HepG2 (cell line): ENCODE results near the gene NFKBIL1.

Experiments used
- FOXM1 ChIP-seq: sonication (generic); formaldehyde crosslinking; IDR thresholded peaks from 2 replicates; pipeline ENCODE4 v1.5.0; 2020; ENCODE audit warnings: missing genetic modification reagents
- GABPA ChIP-seq, 2 experiments: IDR thresholded peaks; 2 replicates each; pipeline ENCODE4 v1.6.1; 2011 to 2016; ENCODE audit warnings: low read depth in 2 of 2, low read length in 1 of 2, missing biosample characterization in 1 of 2, missing genetic modification characterization in 1 of 2
- HOXA7 ChIP-seq: sonication (generic); formaldehyde crosslinking; IDR thresholded peaks from 2 replicates; pipeline ENCODE4 v1.8.1; 2022; ENCODE audit warnings: mild to moderate bottlenecking, missing genetic modification reagents, moderate library complexity
- NR3C1 ChIP-seq: sonication (generic); formaldehyde crosslinking; IDR thresholded peaks from 2 replicates; pipeline ENCODE4 v1.4.0; 2020; ENCODE audit warnings: missing genetic modification reagents
- RFX5 ChIP-seq: IDR thresholded peaks from 2 replicates; pipeline ENCODE4 v1.6.1; 2011; ENCODE audit warnings: low read depth, low read length, improper control_type of control experiment
- SP5 ChIP-seq: IDR thresholded peaks from 2 replicates; pipeline ENCODE4 v1.6.1; 2016; ENCODE audit warnings: low read depth, borderline replicate concordance
- TBP ChIP-seq: sonication (generic); formaldehyde crosslinking; IDR thresholded peaks from 2 replicates; pipeline ENCODE4 v1.5.0; 2020; ENCODE audit warnings: missing genetic modification reagents
- TEAD3 ChIP-seq: optimal IDR thresholded peaks from 2 replicates; pipeline ENCODE3; 2016; ENCODE audit warnings: borderline replicate concordance
- ZNF3 ChIP-seq: IDR thresholded peaks from 2 replicates; pipeline ENCODE4 v1.7.0; 2017; ENCODE audit warnings: inconsistent platforms
- TF ChIP-seq, protein P1 (sequence below): sonication (generic); formaldehyde crosslinking; IDR thresholded peaks from 2 replicates; pipeline ENCODE4 v1.8.1; 2023; ENCODE audit warnings: missing genetic modification reagents, inconsistent platforms, borderline replicate concordance
- TF ChIP-seq, protein P2 (sequence below): sonication (generic); formaldehyde crosslinking; IDR thresholded peaks from 2 replicates; pipeline ENCODE4 v1.4.0; 2020; ENCODE audit warnings: missing genetic modification reagents
- TF ChIP-seq, protein P3 (sequence below): sonication (generic); formaldehyde crosslinking; IDR thresholded peaks from 2 replicates; pipeline ENCODE4 v1.8.0; 2022; ENCODE audit warnings: low read depth, missing genetic modification reagents

DNA sequence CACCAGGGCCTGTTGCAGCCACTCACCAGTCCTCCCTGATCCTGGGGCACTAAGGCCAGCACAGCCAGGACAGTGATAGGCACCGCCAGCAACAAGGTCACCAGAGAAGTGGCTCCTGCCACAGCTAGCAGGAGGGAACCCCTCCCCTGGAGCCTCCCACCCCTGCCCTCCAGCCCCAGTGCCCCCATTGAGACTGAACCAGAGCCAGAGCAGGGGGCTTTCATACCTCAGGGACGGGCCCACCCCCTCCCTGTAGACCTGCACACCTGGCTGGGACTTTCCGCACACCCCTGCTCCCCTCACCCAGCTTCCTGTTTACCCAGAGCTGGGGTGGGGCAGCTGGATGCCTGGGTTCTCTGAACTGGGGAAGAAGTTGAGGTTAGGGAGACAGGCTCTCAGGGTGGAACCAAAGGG lies 34.8 kb downstream of the NFKBIL1 start, which contains the start of gene LTB:
- TF ChIP-seq, protein P1, sequence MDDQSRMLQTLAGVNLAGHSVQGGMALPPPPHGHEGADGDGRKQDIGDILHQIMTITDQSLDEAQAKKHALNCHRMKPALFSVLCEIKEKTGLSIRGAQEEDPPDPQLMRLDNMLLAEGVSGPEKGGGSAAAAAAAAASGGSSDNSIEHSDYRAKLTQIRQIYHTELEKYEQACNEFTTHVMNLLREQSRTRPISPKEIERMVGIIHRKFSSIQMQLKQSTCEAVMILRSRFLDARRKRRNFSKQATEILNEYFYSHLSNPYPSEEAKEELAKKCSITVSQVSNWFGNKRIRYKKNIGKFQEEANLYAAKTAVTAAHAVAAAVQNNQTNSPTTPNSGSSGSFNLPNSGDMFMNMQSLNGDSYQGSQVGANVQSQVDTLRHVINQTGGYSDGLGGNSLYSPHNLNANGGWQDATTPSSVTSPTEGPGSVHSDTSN: no peak
- TF ChIP-seq TBP (CRISPR knock-in tag) (no peak), SP5 (no peak), GABPA (IDR thresholded peaks at IDR 0.05; ENCODE audit: low read depth, low read length) (no peak), GABPA (CRISPR knock-in tag; IDR thresholded peaks at IDR 0.05; ENCODE audit: low read depth) (no peak), TEAD3 (CRISPR knock-in tag) (no peak), HOXA7 (no peak), RFX5 (no peak), ZNF3 (CRISPR knock-in tag) (no peak), FOXM1 (CRISPR knock-in tag) (no peak), NR3C1 (CRISPR knock-in tag) (no peak)
- TF ChIP-seq, protein P2, sequence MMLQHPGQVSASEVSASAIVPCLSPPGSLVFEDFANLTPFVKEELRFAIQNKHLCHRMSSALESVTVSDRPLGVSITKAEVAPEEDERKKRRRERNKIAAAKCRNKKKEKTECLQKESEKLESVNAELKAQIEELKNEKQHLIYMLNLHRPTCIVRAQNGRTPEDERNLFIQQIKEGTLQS (CRISPR knock-in tag): no peak
- TF ChIP-seq, protein P3, sequence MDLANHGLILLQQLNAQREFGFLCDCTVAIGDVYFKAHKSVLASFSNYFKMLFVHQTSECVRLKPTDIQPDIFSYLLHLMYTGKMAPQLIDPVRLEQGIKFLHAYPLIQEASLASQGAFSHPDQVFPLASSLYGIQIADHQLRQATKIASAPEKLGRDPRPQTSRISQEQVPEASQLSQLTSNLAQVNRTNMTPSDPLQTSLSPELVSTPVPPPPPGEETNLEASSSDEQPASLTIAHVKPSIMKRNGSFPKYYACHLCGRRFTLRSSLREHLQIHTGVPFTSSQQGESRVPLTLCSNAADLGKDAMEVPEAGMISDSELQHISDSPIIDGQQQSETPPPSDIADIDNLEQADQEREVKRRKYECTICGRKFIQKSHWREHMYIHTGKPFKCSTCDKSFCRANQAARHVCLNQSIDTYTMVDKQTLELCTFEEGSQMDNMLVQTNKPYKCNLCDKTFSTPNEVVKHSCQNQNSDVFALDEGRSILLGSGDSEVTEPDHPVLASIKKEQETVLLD: no peak
